ENCODE data around the gene IL1RAPL1. TPM values are rescaled to one million over a fixed set of nuclear protein-coding genes. Genes with fewer than 3 reads are reported as not detected.

IL1RAPL1 gene
- total RNA-seq, 4 donors from 2014 or later, result 0.16 to 0.46 TPM; not detected in 2

- no peak for DNase-seq
- ATAC-seq, result no peak
- in situ Hi-C loops (cut with MboI; ENCODE audit: low sequenced_read_pairs in 4 of 4), result no loop called here
- Histone ChIP-seq H3K36me3 (no peaks in the 10 kb centered on the region), H3K27ac (no peak overlapping the region), H3K4me3 (no peak overlapping the region), H3K4me1 (no peaks in the 10 kb centered on the region), H3K27me3 (no peaks in the 10 kb centered on the region), H3K9me3 (no peaks in the 10 kb centered on the region)
- intact Hi-C loops (cut with DNase I; ENCODE audit: low total_unique reads), result no loop called here
- TF ChIP-seq POLR2A (IDR thresholded peaks at IDR 0.05) (no peak), CTCF (IDR thresholded peaks at IDR 0.05 in 4 of 5, conservative IDR thresholded peaks at IDR 0.05 in 1 of 5) (no peak)
Measured at GRCh38 chrX:29281078-29281742, 694.0 kb downstream of the IL1RAPL1 start.

GRCh38 chrX:29285664-29286063, 698.4 kb downstream of the IL1RAPL1 start:
- in situ Hi-C loops (cut with MboI; ENCODE audit: low sequenced_read_pairs in 4 of 4), result no loop called here
- intact Hi-C loops (cut with DNase I; ENCODE audit: low total_unique reads), result no loop called here
- no peak for ATAC-seq

GRCh38 chrX:29295987-29296680, 708.9 kb downstream of the IL1RAPL1 start:
- in situ Hi-C loops (cut with MboI; ENCODE audit: low sequenced_read_pairs in 4 of 4), result no loop called here
- H3K27me3 ChIP-seq, result no peaks in the 10 kb centered on the region
- H3K27ac ChIP-seq, result no peak overlapping the region
- H3K9me3 ChIP-seq, result no peaks in the 10 kb centered on the region
- intact Hi-C loops (cut with DNase I; ENCODE audit: low total_unique reads), result no loop called here
- DNase-seq (no peak), ATAC-seq (no peak)
- TF ChIP-seq POLR2A (IDR thresholded peaks at IDR 0.05) (no peak), CTCF (IDR thresholded peaks at IDR 0.05 in 4 of 5, conservative IDR thresholded peaks at IDR 0.05 in 1 of 5) (no peak)
- H3K36me3 ChIP-seq, result no peaks in the 10 kb centered on the region
- no peaks in the 10 kb centered on the region for H3K4me1 ChIP-seq
- no peak overlapping the region for H3K4me3 ChIP-seq

More at GRCh38 chrX:29285664-29286063, 698.4 kb downstream of the IL1RAPL1 start:
- no peak for DNase-seq
- Histone ChIP-seq H3K4me3 (no peak overlapping the region), H3K9me3 (no peaks in the 10 kb centered on the region), H3K36me3 (no peaks in the 10 kb centered on the region), H3K4me1 (no peaks in the 10 kb centered on the region), H3K27ac (no peak overlapping the region), H3K27me3 (no peaks in the 10 kb centered on the region)
- TF ChIP-seq CTCF (IDR thresholded peaks at IDR 0.05 in 4 of 5, conservative IDR thresholded peaks at IDR 0.05 in 1 of 5), result no peak
- TF ChIP-seq POLR2A (IDR thresholded peaks at IDR 0.05), result no peak

- H3K9me3 ChIP-seq, result no peaks in the 10 kb centered on the region
- in situ Hi-C loops (cut with MboI; ENCODE audit: low sequenced_read_pairs in 4 of 4) (no loop called here), intact Hi-C loops (cut with DNase I; ENCODE audit: low total_unique reads) (no loop called here)
- no peaks in the 10 kb centered on the region for H3K27me3 ChIP-seq
- H3K27ac ChIP-seq, result no peak overlapping the region
- H3K4me3 ChIP-seq, result no peak overlapping the region
- H3K36me3 ChIP-seq, result no peaks in the 10 kb centered on the region
- H3K4me1 ChIP-seq, result no peaks in the 10 kb centered on the region
- ATAC-seq, result no peak
- no peak for DNase-seq
- TF ChIP-seq CTCF (IDR thresholded peaks at IDR 0.05 in 4 of 5, conservative IDR thresholded peaks at IDR 0.05 in 1 of 5) (no peak), POLR2A (IDR thresholded peaks at IDR 0.05) (no peak)
Measured at GRCh38 chrX:29297171-29297800, 710.0 kb downstream of the IL1RAPL1 start.

Data from gastrocnemius medialis (tissue), 4 donors.